HEK293T (cell line): ENCODE measurements around the gene YKT6.

ENCODE experiments used
- BHLHE40 ChIP-seq: fragments of 450-650 bp; IDR thresholded peaks from 2 replicates; pipeline ENCODE4 v1.6.1; 2016; ENCODE audit warnings: mild to moderate bottlenecking, moderate library complexity, borderline replicate concordance
- NFRKB ChIP-seq: fragments of 450-650 bp; IDR thresholded peaks from 2 replicates; pipeline ENCODE4 v1.6.1; 2016; ENCODE audit warnings: mild to moderate bottlenecking, moderate library complexity
- PKNOX1 ChIP-seq: fragments of 450-650 bp; IDR thresholded peaks from 2 replicates; pipeline ENCODE4 v1.6.1; 2016
- SP1 ChIP-seq: fragments of 450-650 bp; IDR thresholded peaks from 2 replicates; pipeline ENCODE4 v1.6.1; 2017
- TARDBP ChIP-seq: fragments of 450-650 bp; IDR thresholded peaks from 2 replicates; pipeline ENCODE4 v1.6.1; 2016

- no peak for TF ChIP-seq TARDBP
- TF ChIP-seq NFRKB = no peak
- no peak for TF ChIP-seq PKNOX1
- no peak for TF ChIP-seq BHLHE40
- TF ChIP-seq SP1 = no peak
These were observed 47.5 kb upstream of the YKT6 start for GRCh38 chr7:44152971-44153947.
